ENCODE measurements around the gene SH3RF3.

The SH3RF3 gene

DNA sequence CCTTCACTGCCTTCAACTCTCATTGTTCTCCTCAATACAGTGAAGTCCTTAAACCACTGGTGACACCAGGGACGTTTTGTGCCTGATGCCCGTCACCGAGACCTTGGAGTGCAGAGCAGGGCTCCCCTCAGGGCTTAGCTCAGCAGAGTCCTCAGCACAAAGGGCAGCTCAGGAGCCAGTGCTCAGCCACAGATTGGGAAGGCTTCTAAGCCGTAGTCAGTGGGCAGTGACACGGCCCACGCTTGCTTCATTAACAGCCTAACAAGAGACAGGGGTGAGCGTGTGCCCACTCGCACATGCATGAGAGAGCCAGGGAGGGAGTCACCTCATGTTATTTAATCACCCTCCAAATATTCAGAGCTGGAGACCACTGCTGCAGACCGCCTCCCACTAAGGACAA lies 137.5 kb downstream of the SH3RF3 start:
- DNase-seq = no peak

DNA sequence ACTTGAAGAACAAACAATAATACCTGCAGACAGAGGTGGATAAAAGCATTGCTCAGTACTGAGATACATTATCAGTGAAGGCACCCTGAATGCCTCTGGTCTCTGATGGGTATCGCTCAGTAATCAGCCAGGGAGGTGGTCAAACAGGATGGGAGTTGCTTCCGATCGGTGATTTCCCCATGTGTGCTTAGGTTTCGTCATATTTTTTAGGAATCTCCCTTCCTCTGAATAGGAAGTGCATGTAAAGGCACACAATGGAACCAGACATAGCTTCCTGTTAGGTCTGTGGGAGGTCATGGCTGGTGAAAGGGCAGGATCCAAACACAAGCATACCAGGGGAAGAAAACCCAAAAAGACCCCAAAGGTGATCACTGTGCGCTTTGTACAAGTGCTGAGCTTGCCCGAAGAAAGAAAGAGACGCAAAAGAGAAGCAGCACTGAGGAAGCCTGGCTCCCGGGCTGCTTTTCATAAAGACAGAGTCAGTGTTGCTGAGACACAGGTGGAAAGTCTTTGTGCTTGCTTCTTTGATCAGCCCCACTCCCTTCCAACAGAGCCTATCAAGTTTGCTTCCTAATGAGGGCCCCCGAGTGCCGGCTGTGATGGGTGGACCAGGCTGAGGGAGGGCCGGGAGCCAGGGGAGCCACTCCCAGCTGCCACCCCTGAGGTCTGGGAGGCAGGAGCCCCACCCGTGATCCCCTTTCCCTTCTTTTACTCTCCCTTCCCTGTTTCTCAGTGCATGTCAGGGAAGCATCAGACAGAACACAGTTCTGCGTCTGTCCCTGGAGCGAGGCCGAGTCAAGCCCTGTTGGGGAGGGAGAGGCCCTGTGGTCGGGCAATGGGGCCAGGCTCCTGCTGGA lies 138.2 kb downstream of the SH3RF3 start:
- no peak for DNase-seq

DNA sequence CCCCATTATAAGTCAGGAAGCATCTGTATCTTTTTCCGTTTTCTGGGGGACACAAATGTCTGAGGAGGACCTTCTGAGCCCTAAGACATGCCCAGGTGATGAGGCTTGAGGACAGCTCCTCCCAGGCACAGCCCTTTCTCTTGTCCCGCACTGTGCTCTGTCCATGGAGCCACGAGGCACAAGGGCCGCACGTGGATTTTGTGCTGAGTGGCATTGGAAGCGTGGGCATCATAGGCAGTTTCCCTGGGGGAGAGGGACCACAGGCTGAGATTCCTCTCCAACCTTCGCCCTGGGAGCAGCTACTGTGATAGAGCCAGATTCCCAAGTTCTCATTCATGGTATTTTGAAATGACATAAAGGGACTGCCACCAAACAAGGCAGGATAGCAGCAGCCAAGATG lies 139.9 kb downstream of the SH3RF3 start:
- no peak for DNase-seq

DNA sequence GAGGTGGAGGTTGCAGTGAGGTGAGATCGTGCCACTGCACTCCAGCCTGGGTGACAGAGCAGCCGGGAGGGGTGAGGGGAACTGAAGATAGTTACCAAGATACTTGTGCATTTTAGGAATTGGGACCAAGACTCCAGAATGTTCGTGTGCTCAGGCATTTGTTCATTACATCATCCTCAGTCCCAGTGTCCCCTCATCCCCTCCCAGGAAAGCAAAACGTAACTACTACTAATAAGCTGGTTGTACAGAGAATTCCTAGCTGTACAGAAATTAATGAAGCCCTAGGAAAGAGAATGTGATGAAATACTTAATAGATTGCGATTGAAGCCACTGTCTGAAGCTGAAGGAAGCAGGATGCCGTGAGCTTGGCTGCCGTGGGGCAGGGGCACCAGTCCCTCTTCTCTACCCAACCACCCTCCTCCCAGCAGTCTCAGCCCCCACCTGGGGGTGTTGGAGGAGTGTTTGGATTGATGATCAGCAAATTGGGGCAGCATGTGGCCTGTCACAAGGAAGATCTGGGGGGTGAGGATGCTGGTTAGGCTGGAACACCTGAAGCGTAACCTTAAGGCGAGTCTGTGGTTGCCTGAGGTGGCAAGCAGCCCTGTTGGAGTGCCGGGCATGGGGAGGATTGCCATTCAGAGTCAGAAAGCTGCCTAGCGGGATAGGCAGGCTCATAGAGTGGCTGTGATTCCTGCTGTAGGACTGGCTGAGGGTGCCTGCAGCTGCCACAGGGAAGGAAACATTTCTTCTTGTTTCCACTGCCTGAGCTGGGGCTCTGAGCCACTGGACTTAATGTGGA lies 140.9 kb downstream of the SH3RF3 start:
- no peak for DNase-seq

DNA sequence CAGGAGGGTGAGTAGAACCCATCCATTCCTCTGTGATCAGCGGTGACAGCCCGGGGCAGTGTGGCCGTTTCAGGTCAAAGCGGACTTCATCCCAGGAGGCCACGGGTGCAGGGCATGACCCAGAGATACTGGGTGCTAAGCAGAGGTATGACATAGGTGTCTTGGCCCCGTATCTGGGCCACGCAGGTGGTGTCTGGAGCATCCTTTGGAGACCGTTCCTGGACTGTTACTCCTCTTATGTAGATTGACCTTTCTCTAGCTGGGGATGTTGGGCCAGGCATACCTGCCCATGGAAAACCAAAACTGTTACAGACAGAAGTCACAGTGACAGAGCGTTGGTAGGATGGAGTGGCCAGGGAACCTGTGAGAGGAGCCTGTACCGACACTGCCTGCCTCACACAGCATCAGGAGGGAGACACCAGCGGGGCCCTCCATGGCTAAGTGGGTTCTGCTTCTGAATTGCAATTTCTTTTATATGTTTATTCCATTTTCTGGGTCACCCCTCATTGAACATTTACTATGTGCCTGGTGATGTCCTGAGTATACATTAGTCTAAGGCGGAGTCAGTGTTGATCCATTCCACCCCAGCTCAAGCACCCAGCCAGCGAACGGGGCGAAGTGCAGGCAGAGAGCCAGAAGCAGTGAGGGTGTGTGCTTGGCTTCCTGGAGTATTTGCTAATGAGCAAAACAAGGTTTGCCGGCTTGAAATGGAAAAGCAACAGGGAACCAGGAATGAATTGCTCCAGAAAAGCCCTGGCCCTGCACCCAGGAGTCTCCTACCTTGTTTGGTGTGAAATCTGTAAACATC lies 141.7 kb downstream of the SH3RF3 start:
- DNase-seq = no peak

DNA sequence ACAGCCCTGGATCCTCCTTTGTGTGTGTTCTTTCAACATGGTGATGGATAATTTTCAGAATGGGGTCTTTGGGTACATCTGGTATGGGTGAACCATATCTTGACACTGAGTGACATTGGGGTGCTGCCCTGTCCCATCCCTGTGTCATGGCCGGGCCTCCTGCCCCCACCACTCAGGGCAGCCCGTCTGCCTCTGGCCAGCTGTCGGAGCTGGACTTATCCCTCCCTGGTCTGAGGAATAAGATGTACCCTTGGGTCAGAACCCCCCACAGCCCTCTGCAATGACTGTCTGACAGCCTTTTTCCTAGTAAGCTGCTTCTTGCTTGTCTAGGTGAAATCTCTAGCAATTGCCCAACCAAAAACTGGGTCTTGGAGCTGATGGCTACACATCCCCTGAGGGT lies 142.9 kb downstream of the SH3RF3 start:
- no peak for DNase-seq

DNA sequence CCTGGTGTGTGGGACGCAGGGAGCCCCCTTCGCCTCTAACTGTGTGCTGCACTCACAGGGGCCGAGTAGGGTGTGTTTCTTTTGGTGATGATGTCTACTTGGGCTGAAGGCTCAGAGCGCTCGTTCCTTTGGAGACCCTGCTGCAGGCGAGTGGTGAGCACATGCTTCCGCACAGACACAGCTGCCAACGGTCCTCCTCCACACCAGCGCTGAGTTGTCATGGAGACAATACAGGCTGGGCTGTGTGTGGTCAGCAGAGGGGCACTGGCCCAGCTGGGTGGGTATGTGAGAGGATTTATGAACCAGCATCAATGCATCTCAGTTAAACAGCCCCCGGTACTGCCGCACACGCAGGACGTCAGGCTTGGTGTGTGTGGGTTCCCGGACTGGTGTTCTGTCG lies 143.5 kb downstream of the SH3RF3 start:
- DNase-seq = no peak

DNA sequence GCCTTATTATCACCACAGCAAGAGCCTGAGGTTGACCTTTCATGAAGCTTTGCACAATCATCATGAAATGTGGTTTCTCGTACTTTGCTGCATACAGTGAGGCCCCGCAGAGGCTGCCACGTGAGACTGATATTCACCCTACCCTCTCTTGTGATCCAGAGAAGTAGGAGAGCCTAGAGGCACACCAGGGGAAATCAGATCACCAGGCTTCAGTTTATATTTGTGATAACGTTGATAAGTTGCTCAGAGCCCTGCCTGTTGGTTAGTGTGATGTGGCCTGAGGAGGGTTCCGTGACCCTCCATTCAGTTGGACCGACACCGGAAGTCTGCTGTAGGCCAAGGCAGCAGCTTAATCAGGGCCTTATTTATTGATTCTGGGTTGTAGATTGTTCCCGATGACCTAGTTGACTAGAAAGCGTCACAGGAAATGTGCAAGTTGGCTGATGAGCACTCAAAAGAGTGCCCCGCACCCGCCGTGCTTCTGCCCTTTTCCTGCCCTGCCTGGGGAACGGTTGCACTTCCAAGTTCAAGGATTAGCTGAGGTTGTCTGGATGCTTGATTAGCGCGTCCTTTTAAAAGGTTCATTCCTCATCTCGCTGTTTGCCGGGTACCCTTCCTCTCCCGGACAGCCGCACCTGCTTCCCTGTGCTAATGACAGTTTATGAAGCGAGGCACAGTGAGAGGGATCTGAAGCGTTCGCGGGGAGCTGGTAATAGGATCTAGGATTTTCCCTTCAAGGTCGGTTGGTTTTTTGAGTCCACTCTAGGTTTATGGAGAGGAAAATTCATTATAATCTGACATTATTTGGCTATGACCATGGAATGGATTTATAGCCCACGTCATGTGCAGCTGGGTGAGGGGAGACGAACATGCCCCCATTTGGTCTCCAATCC lies 146.4 kb downstream of the SH3RF3 start:
- peak; percentile 49 for DNase-seq

DNA sequence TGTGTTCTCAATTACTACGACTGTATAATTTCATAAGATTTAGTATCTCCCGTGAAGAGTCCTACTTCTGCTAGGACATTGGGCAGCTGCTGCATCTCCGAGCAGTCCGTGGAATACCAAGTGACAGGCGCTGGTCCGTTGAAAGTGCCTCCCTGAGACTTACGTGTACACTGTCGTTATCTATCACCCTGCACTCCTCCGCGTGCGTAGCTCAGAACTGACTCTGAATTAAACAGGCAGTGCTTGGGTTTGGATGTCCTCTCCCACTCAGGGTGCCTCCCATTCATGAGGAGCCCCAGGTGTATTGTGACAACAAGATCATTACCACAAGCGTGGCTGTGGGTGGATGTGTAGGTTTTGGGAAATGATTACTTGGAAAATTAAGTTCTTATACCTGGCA lies 148.4 kb downstream of the SH3RF3 start:
- no peak for DNase-seq

DNA sequence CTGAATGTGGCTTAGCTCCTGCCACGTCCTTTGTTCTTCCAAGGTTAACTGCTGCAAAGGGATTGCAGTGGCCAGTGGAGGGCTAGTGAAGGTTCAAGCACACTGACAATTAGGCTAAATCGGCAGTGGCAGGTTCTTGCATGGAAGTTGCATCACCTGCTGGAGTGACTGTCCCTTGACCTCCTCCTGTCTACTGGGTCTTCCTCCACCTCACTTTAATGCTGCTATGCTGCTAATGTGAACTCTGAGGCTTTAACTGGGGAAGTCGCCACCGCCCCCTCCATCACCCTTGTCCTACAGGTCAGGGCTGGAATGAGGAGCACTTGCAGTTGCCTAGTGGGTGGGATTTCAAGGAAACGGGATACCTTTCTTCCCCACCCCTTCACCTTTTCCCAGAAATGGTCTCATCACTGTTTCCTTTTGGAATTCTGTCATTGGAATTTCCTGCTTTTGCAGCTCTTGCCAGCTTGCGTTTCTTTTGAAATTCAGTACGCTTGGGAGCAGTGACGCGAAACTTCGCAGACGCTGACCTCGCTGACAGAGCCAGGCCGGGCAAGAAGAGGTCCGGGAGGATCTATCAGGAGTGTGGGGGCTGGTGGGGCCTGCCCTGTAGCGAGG lies 150.3 kb downstream of the SH3RF3 start:
- DNase-seq = no peak

DNA sequence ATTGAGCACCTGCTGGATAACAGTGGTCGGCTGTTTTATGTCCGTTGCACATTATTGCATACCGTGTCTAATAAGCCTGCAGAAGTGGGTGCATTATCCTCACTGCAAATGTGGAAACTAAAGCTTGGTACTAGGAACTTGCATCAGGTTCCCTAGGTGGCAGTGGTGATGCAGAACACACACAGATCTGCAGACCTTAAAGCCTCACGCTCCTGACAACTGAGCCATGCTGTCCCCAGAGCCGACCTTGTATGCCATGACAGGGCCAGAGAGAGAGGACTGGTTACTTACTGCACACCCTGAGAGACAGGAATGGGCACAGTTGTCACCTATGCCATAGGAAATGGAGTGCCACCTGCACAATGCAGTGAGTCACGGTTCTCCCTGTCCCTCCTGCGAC lies 151.8 kb downstream of the SH3RF3 start:
- DNase-seq = no peak

DNA sequence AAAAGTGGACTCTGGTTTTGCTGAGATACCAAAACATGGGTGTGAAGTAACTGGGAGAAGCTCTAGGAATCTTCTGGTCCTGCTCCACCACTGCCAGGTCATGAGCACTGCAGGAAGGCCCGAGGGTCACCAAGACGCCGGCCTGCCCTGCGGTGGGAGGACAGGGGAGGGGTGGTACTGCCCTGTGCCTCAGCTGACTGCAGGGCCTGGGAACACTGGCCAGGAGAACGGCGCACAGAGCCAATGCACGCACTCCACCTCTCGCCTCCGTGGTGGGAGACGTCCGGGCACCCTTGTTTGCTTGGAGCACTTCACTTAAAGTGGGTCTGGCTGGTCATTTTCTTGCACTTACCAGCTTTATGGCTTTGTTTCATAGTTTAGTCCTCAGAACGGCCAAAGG lies 153.4 kb downstream of the SH3RF3 start:
- DNase-seq = no peak

DNA sequence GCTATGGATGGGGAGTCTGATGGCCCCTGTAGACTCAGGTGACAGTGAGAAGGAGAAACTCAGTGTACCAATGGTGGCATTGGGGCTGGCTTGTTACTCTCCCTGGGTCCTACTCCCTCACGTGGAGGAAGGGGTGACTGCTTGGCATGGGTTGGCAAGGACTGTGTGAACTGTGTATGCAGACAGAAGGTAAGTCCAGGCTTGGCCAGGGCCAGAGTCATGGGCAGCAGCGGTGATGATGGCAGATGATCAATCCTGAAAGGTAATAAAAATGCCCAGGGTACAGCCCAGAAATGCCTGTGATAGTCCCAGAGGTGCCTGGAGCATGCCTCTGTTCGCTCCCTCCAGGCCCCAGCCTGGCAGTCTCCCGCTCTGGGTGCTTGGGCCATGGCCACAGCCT lies 153.9 kb downstream of the SH3RF3 start:
- DNase-seq = no peak

DNA sequence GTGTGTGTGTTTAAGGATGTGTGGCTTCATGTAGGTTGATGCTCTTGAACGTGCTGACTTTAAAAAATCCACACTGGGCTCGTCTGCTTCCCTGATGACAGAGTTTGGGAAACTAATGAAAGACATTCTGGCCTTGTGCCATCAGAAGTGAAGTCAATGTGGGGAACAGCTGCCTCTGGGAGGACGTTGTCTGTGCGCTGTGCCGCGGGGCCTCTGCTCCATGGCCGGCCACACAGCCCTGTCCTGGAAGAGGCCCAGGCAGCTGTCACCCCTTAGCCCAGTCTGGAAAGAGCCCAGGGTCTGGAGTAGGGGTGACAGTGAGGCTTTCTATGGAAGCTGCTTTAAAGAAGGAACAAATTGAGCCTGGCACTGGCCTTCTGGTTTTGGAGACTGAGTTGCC lies 155.8 kb downstream of the SH3RF3 start:
- DNase-seq = no peak

DNA sequence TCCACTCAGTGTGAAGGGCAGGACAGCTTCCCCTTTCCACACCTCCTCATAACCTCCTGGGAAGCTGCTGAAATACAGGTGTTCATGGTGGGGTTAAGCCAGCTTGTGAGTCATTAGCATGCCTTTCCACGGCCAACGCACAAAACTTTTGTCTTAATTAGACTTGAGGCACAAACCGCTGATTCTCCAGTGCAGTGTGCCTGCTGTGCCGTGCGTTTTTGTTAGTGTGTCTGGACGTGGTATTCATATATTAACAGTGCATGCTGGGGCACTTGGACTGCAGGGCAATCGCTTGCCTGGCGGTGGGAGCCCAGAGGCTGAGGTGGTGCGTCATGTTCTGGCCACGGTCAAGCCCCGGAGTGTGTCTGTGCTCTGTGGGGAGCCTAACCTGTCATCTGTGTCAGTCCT lies 156.2 kb downstream of the SH3RF3 start:
- no peak for DNase-seq

DNA sequence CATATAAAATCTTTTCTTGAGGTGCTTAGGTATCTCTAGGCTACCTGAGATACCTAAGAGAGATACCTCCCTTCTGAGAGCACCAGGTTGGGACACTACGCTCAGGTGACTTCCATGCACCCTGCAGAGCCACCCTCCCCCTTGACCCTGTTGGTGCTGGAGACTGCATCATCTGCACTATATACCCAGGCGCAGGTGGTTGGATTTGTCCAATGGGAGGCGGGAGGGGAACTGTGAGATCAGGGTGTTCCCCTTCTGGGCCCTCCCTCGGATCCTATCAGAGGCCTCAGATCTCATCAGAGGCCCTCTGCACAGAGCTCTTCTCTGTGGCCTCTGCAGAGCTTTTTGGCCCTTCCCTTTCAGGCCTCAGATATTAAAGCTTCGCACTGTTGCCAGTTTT lies 158.4 kb downstream of the SH3RF3 start:
- no peak for DNase-seq

DNA sequence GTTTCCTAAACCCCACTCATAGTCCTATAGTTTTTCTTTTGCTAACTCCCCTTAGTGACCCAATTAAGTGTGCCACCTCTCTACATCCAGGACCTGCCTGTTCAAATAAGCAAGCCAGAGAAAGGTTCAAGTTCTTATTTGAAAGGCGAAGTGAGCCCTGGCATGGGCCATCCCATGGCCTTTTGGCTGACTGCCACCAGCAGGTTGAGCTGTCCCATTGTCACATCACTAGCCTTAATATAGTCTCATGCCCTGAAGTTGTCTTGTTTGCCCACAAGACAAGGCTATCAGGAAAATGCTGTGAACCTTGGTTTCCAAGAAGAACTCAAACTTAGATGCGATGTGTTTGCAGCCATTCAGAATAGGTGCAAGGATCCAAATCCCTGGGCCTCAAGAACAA lies 158.8 kb downstream of the SH3RF3 start:
- no peak for DNase-seq

DNA sequence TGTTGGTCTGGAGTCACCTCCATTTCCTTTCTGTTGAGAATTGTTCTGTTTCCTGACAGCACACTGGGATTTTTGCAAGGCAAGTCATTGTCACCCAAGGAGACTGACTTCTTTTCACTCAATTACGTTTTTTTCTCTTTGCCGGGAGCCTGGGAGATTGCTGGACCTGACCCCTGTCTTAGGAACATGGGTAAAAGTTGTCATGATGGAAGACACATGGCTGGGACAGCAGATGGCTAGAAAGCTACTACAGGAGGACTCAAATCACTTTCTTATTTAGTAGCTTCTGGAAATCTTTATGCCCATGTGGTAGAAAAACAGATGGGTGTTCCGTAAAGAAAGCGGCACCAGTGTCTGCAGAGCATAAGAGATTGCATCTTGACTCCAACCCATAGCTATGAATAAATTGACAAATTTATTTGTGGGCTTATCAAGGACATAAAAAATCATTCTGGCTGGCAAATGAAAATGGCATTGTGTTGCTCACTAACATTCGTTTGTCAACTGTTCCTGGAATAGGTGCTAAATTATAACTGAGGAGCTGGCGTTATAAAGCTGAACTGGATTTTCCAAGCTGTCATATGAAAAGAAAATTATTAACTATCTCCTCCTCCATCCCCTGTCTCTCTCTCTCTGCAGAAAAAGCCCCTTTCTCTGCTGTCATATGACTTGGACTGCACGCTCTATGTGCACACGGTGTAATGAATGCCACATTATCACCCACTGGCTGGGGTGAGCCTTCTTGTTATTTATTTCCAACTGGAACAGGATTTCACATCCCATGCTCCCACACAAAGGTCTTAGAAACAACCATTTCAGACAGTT lies 159.8 kb downstream of the SH3RF3 start:
- DNase-seq = no peak

DNA sequence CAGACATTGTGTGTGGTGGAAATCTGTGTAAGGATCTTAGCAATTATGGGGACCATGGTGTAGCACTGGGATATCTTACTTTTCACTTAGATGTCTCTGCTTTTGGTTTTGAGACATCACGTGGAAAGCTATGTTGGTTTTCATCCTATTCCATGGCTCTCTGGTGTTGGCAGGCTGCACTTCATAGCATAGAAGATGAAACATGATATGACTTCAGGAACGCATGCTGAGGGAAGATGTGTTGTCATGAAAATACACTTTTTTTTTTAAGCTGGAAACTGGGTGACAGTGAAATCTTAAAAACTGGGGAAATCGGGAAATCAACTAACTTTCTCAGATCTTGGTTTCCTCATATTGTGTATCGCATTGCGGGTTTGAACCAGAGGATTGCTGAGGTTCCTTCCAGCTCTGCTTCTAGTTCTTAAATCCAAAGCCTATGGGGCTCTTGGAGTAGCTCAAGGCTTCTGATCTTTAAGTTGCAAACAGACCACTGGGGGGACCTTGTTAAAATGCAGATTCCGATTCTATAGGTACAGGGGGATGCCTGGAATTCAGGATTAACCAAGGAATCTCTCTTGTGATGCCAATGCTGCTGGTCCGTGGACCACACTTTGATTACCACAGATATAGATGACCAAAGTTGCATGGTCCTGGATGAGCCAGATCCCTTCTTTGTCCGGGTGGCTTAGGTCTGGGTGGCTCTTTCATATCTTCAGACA lies 160.7 kb downstream of the SH3RF3 start:
- no peak for DNase-seq

DNA sequence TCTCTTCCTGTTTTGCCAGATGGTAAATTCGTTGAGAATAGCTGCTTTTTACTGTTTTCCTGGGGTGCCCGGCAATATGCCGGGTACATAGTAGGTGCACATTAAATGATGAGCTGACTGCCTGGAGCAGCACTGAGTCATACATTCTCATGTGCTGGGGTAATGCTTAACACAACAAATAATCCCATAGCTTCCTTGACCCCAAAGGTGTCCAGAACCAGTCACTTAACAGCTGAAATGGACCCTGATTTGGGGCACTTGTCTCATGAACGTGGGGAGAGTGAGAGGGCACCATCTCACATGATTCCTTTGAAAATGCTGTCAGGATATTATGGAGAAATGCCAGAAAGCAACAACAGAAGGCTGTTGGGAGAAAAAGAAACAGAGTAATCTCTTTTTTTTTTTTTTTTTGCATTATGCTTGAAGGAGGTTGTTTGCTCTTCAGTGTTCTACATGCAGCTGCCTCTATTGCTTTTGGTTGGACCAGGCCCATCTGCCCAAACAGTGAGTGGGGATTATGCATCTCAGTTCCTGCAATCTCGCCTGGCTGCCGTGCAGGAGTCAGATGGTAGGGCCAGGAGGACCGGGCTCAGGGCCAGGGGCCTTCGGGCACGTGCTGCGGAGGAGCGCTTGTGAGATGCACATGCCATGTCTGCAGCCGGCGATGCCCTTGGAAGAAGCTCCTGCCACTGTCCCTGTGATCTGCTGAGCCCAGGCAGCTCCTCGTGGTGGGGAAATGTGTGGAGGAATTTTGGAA lies 162.1 kb downstream of the SH3RF3 start:
- no peak for DNase-seq
